GM23338 (cell line): Measurements from ENCODE around the gene SNX14. TPM values are rescaled to one million over a fixed set of nuclear protein-coding genes. Genes with fewer than 3 reads are reported as not detected.

Experiments used
- ATAC-seq: fragments of 200-7000 bp; cut with Tn5 transposase; 3 replicates; pipeline ENCODE4 v1.9.1; 2020
- DNase-seq: peaks from one replicate; pipeline ENCODE4 v3.0.0-alpha.2; 2015; ENCODE audit warnings: low spot score
- H2AFZ ChIP-seq: fragments of 200-600 bp; sonication (generic); 2 replicates; pipeline ENCODE4 v1.8.0; 2016; ENCODE audit warnings: antibody characterized with exemption, mild to moderate bottlenecking, moderate library complexity
- H3F3A ChIP-seq: fragments of 200-600 bp; sonication (generic); replicated peaks from 2 replicates; pipeline ENCODE4 v1.8.0; 2017; ENCODE audit warnings: antibody characterized with exemption, mixed run types, low read depth
- H3K27ac ChIP-seq: fragments of 200-600 bp; sonication (generic); 2 replicates; pipeline ENCODE4 v1.6.1; 2016; ENCODE audit warnings: low read depth
- H3K27me3 ChIP-seq: fragments of 200-600 bp; sonication (generic); 2 replicates; pipeline ENCODE4 v1.8.0; 2016; ENCODE audit warnings: mild to moderate bottlenecking, mixed run types, moderate library complexity; ENCODE audit not compliant: insufficient read depth
- H3K36me3 ChIP-seq: fragments of 200-600 bp; sonication (generic); 2 replicates; pipeline ENCODE4 v1.8.0; 2016; ENCODE audit warnings: mild to moderate bottlenecking; ENCODE audit not compliant: insufficient read depth
- H3K4me1 ChIP-seq: fragments of 200-600 bp; sonication (generic); 2 replicates; pipeline ENCODE4 v1.8.0; 2016; ENCODE audit warnings: mild to moderate bottlenecking, moderate library complexity; ENCODE audit not compliant: insufficient read depth
- H3K4me2 ChIP-seq: fragments of 200-600 bp; sonication (generic); 2 replicates; pipeline ENCODE4 v1.7.1; 2017; ENCODE audit warnings: mixed run types
- H3K4me3 ChIP-seq: fragments of 200-600 bp; sonication (generic); 2 replicates; pipeline ENCODE4 v1.6.1; 2016; ENCODE audit warnings: mixed run types
- H3K79me2 ChIP-seq: fragments of 200-600 bp; sonication (generic); replicated peaks from 2 replicates; pipeline ENCODE4 v1.8.0; 2017; ENCODE audit warnings: mild to moderate bottlenecking; ENCODE audit not compliant: insufficient read depth
- H3K9me2 ChIP-seq: fragments of 200-600 bp; sonication (generic); 2 replicates; pipeline ENCODE4 v1.8.0; 2017; ENCODE audit not compliant: insufficient read depth
- H4K20me1 ChIP-seq: fragments of 200-600 bp; sonication (generic); replicated peaks from 2 replicates; pipeline ENCODE4 v1.8.0; 2017; ENCODE audit warnings: mild to moderate bottlenecking; ENCODE audit not compliant: insufficient read depth
- H3K27ac Mint-ChIP-seq: 2 replicates; pipeline ENCODE4 v1.8.0; 2020; ENCODE audit warnings: inconsistent platforms, mild to moderate bottlenecking, moderate library complexity, mixed read lengths
- H3K27me3 Mint-ChIP-seq: 3 replicates; pipeline ENCODE4 v1.8.0; 2022; ENCODE audit warnings: low read depth, mild to moderate bottlenecking, moderate library complexity, mixed read lengths, inconsistent platforms; ENCODE audit not compliant: insufficient read depth, poor library complexity
- H3K36me3 Mint-ChIP-seq: 3 replicates; pipeline ENCODE4 v1.8.0; 2021; ENCODE audit warnings: low read depth, mild to moderate bottlenecking, inconsistent platforms, moderate library complexity, mixed read lengths
- H3K4me1 Mint-ChIP-seq: 3 replicates; pipeline ENCODE4 v1.8.0; 2020; ENCODE audit warnings: mild to moderate bottlenecking, inconsistent platforms, mixed read lengths
- H3K4me3 Mint-ChIP-seq: 3 replicates; pipeline ENCODE4 v1.8.0; 2021; ENCODE audit warnings: moderate library complexity, mild to moderate bottlenecking, inconsistent platforms, mixed read lengths
- H3K9me3 Mint-ChIP-seq: 3 replicates; pipeline ENCODE4 v1.8.0; 2020; ENCODE audit warnings: moderate library complexity, mild to moderate bottlenecking, inconsistent platforms, mixed read lengths
- CREB1 ChIP-seq: fragments of 250-450 bp; sonication (Bioruptor Pico); IDR thresholded peaks from 2 replicates; pipeline ENCODE4 v1.5.0; 2020; ENCODE audit warnings: low read depth, mild to moderate bottlenecking, moderate library complexity
- EZH2phosphoT487 ChIP-seq: fragments of 200-600 bp; sonication (generic); IDR thresholded peaks from one replicate; pipeline ENCODE4 v1.8.1; 2018; ENCODE audit warnings: antibody characterized with exemption; ENCODE audit not compliant: unreplicated experiment
- NANOG ChIP-seq: IDR thresholded peaks from 2 replicates; pipeline ENCODE4 v1.6.1; 2016; ENCODE audit warnings: antibody characterized with exemption, borderline replicate concordance
- POLR2AphosphoS5 ChIP-seq: IDR thresholded peaks from 2 replicates; pipeline ENCODE4 v1.6.1; 2016; ENCODE audit warnings: antibody characterized with exemption, low read depth
- STAT1 ChIP-seq: IDR thresholded peaks from one replicate; pipeline ENCODE4 v1.6.1; 2016; ENCODE audit warnings: antibody characterized with exemption; ENCODE audit not compliant: unreplicated experiment
- ZNF331 ChIP-seq: fragments of 250-450 bp; sonication (Bioruptor Pico); IDR thresholded peaks from 2 replicates; pipeline ENCODE4 v1.5.0; 2020; ENCODE audit warnings: low read depth, mild to moderate bottlenecking, moderate library complexity
- long read RNA-seq: library from polyadenylated mRNA; unstranded; transcript quantifications from one replicate; pipeline ENCODE4 v2.0.0, GENCODE V29; 2020; ENCODE audit not compliant: unreplicated experiment
- polyA plus RNA-seq: library from polyadenylated mRNA; unstranded; fragments of >200 nt; fragmentation: Nextera tagmentation; extraction: Ambion mirVana; gene quantifications from 2 replicates; pipeline ENCODE4 v1.2.1, GENCODE V29; 2016
- total RNA-seq: library from RNA; depleted of rRNA; stranded (reverse); fragments of >200 nt; shearing (Covaris generic); gene quantifications from 2 replicates; pipeline ENCODE4 v1.2.3, GENCODE V29; 2014; rRNA removed
- TF ChIP-seq, protein P1 (sequence below): IDR thresholded peaks from one replicate; pipeline ENCODE4 v1.6.1; 2018; ENCODE audit warnings: antibody characterized with exemption; ENCODE audit not compliant: unreplicated experiment
- TF ChIP-seq, protein P2 (sequence below), 2 experiments: fragments of 200-600 bp in 1 of 2; sonication (generic) in 1 of 2; conservative IDR thresholded peaks; 2 replicates each; pipeline versions ENCODE4 v1.5.1 to v1.6.1; 2016 to 2017; ENCODE audit warnings: antibody characterized with exemption in 2 of 2, low read depth in 2 of 2, mild to moderate bottlenecking in 2 of 2, moderate library complexity in 1 of 2
- TF ChIP-seq, protein P3 (sequence below): IDR thresholded peaks from 2 replicates; pipeline ENCODE4 v1.6.1; 2016; ENCODE audit warnings: antibody characterized with exemption

Gene SNX14, protein sequence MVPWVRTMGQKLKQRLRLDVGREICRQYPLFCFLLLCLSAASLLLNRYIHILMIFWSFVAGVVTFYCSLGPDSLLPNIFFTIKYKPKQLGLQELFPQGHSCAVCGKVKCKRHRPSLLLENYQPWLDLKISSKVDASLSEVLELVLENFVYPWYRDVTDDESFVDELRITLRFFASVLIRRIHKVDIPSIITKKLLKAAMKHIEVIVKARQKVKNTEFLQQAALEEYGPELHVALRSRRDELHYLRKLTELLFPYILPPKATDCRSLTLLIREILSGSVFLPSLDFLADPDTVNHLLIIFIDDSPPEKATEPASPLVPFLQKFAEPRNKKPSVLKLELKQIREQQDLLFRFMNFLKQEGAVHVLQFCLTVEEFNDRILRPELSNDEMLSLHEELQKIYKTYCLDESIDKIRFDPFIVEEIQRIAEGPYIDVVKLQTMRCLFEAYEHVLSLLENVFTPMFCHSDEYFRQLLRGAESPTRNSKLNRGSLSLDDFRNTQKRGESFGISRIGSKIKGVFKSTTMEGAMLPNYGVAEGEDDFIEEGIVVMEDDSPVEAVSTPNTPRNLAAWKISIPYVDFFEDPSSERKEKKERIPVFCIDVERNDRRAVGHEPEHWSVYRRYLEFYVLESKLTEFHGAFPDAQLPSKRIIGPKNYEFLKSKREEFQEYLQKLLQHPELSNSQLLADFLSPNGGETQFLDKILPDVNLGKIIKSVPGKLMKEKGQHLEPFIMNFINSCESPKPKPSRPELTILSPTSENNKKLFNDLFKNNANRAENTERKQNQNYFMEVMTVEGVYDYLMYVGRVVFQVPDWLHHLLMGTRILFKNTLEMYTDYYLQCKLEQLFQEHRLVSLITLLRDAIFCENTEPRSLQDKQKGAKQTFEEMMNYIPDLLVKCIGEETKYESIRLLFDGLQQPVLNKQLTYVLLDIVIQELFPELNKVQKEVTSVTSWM
- total RNA-seq = 32.0 and 39.4 TPM in 2 replicates
- 19.9 and 23.1 TPM in 2 replicates for polyA plus RNA-seq
- long read RNA-seq, partial matches to known transcripts = 0 of 4 reads
- long read RNA-seq, other reads (novel, unspliced or antisense) = 3 of 4 reads

DNA sequence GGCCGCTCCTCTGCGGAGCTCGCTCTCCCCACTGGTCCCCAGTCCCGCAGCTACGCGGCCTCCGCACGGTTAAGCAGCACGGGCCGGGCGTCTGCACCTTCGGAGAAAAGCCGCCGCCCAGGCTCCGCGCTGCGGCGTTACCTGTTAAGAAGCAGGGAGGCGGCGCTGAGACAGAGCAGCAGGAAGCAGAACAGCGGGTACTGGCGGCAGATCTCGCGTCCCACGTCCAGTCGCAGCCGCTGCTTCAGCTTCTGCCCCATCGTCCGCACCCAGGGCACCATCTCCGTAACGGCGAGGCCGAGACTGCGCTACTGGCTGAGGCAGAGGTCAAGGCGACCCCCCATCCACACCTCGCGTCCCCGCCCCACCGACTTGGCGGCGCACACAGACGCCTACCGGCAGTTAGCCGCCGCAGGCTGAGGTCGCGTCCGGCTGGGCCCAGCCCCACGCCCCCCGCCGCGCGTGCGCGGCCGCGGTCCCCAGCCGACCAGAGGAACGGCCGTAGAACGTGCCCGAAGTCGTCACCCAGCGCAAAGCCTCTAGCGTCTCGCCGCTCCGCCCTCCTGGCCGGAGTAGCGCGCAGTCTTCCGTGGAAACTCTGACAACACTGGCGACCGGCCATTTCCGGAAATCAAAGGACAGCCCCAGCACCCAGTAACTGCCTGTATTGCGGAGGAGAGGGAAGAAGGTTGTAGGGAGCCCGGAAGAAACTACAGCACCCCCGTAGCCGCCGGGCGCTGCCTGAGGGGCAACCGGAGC is at the start of gene SNX14:
Gene SNX14 (minus strand): TSS at position 421 of the 759 bp plus-strand sequence. CDS start 140 bp downstream, at position 281.
- peaks cover 2% of the 10 kb centered on the region; the same call in 2 of the 3 replicates for H3K36me3 Mint-ChIP-seq
- Histone ChIP-seq H4K20me1 (no peaks in the 10 kb centered on the region), H3K4me3 (peak within 1 kb of the TSS; percentile 88)

DNA sequence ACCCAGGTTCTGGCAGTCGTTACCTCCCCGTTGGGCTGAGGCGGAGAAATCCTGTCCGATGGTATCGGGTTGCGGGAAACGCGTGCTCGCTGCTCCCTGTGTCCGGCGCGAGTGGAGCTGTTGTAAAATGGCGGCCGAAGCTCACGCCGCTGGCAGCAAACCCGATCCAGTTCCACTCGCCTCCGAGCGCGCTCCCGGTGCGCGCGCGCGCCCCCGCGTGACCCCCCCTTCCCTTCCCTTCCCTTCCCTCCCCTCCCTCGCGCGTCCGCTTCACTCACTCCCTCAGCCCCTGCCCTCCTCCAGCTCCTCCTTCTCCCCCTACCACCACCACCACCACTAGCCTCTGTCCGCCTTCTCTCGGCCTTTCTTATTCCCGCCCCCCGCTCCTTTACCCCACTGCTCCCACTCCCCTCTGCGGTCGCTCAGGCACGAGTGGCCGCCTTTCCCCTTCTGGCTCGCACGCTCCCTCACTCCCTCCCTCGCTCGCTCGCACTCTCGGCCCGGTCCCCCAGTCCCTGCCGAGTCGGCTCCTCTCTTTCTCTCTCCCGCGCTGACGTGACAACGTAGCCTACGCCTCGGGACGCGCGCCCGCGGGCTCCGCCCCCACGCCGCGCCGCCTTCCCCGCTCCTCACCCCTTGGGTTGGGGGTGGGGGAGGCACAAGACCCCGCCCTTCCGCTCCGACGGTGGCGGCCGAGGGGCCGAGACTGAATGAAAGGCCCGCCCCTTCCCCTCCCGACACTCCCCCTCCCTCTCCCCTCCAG is 49.3 kb upstream of the SNX14 start, which contains the start of gene SYNCRIP:
Gene SYNCRIP (minus strand): TSS at position 113 of the 763 bp plus-strand sequence. CDS start 1,447 bp downstream, outside the sequence.
- peaks cover 35% of the 10 kb centered on the region for H3K36me3 ChIP-seq
- H3K9me3 Mint-ChIP-seq = peaks cover 7% of the 10 kb centered on the region
- peak; percentile 72 for ATAC-seq
- peaks cover 35% of the 10 kb centered on the region for H4K20me1 ChIP-seq
- peaks cover 50% of the 10 kb centered on the region for H3K79me2 ChIP-seq
- peaks cover 11% of the 10 kb centered on the region for H3K27me3 Mint-ChIP-seq
- peaks cover 36% of the 10 kb centered on the region for H3K4me1 Mint-ChIP-seq
- peak within 1 kb of the TSS; percentile 99 for H3K27ac Mint-ChIP-seq
- peak; percentile 98 for DNase-seq
- H3F3A ChIP-seq = peaks cover 6% of the 10 kb centered on the region; the same call in 1 of the 2 replicates
- H3K4me3 Mint-ChIP-seq = peak within 1 kb of the TSS; percentile 95
- H3K4me1 ChIP-seq = peaks cover 22% of the 10 kb centered on the region
- peaks cover 46% of the 10 kb centered on the region for H3K36me3 Mint-ChIP-seq
- H3K4me3 ChIP-seq = peak within 1 kb of the TSS; percentile 93
- H3K27ac ChIP-seq = peak within 1 kb of the TSS; percentile 99
- no peaks in the 10 kb centered on the region for H3K9me2 ChIP-seq
- no peaks in the 10 kb centered on the region for H3K27me3 ChIP-seq
- H3K4me2 ChIP-seq = peak within 1 kb of the TSS; percentile 95
- H2AFZ ChIP-seq = no peak within 1 kb of the TSS
- TF ChIP-seq, protein P1, sequence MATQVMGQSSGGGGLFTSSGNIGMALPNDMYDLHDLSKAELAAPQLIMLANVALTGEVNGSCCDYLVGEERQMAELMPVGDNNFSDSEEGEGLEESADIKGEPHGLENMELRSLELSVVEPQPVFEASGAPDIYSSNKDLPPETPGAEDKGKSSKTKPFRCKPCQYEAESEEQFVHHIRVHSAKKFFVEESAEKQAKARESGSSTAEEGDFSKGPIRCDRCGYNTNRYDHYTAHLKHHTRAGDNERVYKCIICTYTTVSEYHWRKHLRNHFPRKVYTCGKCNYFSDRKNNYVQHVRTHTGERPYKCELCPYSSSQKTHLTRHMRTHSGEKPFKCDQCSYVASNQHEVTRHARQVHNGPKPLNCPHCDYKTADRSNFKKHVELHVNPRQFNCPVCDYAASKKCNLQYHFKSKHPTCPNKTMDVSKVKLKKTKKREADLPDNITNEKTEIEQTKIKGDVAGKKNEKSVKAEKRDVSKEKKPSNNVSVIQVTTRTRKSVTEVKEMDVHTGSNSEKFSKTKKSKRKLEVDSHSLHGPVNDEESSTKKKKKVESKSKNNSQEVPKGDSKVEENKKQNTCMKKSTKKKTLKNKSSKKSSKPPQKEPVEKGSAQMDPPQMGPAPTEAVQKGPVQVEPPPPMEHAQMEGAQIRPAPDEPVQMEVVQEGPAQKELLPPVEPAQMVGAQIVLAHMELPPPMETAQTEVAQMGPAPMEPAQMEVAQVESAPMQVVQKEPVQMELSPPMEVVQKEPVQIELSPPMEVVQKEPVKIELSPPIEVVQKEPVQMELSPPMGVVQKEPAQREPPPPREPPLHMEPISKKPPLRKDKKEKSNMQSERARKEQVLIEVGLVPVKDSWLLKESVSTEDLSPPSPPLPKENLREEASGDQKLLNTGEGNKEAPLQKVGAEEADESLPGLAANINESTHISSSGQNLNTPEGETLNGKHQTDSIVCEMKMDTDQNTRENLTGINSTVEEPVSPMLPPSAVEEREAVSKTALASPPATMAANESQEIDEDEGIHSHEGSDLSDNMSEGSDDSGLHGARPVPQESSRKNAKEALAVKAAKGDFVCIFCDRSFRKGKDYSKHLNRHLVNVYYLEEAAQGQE = no peak
- TF ChIP-seq POLR2AphosphoS5 (peak; percentile 92), NANOG (no peak), ZNF331 (CRISPR knock-in tag) (0 out of 2 replicates have a peak, but pooled peaks have one; percentile 24), STAT1 (no peak), CREB1 (CRISPR knock-in tag) (peak; percentile 86)
- TF ChIP-seq, protein P2, sequence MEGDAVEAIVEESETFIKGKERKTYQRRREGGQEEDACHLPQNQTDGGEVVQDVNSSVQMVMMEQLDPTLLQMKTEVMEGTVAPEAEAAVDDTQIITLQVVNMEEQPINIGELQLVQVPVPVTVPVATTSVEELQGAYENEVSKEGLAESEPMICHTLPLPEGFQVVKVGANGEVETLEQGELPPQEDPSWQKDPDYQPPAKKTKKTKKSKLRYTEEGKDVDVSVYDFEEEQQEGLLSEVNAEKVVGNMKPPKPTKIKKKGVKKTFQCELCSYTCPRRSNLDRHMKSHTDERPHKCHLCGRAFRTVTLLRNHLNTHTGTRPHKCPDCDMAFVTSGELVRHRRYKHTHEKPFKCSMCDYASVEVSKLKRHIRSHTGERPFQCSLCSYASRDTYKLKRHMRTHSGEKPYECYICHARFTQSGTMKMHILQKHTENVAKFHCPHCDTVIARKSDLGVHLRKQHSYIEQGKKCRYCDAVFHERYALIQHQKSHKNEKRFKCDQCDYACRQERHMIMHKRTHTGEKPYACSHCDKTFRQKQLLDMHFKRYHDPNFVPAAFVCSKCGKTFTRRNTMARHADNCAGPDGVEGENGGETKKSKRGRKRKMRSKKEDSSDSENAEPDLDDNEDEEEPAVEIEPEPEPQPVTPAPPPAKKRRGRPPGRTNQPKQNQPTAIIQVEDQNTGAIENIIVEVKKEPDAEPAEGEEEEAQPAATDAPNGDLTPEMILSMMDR (conservative IDR thresholded peaks at IDR 0.05; ENCODE audit: low read depth in 2 of 2) = no peak

More for the DNA sequence above, at the start of gene SNX14:
- DNase-seq (peak; percentile 87), ATAC-seq (peak; percentile 85)
- peaks cover 11% of the 10 kb centered on the region for H3K27me3 Mint-ChIP-seq
- peaks cover 35% of the 10 kb centered on the region for H3K79me2 ChIP-seq
- peaks cover 5% of the 10 kb centered on the region for H3K4me1 Mint-ChIP-seq
- no peaks in the 10 kb centered on the region for H3K36me3 ChIP-seq
- H3K27me3 ChIP-seq = peaks cover 15% of the 10 kb centered on the region; the same call in 1 of the 2 replicates
- H3K27ac ChIP-seq = peak within 1 kb of the TSS; percentile 77
- H3F3A ChIP-seq = peaks cover 7% of the 10 kb centered on the region; the same call in 1 of the 2 replicates
- H3K9me2 ChIP-seq = peaks cover 2% of the 10 kb centered on the region; the same call in 1 of the 2 replicates
- peak within 1 kb of the TSS; percentile 78 for H3K4me2 ChIP-seq
- H2AFZ ChIP-seq = peak within 1 kb of the TSS; percentile 95
- TF ChIP-seq, protein P3, sequence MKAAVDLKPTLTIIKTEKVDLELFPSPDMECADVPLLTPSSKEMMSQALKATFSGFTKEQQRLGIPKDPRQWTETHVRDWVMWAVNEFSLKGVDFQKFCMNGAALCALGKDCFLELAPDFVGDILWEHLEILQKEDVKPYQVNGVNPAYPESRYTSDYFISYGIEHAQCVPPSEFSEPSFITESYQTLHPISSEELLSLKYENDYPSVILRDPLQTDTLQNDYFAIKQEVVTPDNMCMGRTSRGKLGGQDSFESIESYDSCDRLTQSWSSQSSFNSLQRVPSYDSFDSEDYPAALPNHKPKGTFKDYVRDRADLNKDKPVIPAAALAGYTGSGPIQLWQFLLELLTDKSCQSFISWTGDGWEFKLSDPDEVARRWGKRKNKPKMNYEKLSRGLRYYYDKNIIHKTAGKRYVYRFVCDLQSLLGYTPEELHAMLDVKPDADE = peak; percentile 89; the same call in 1 of the 2 replicates
- TF ChIP-seq POLR2AphosphoS5 = peak; percentile 80; the same call in 1 of the 2 replicates
- no peak for TF ChIP-seq EZH2phosphoT487
- peaks cover 3% of the 10 kb centered on the region; the same call in 2 of the 3 replicates for H3K9me3 Mint-ChIP-seq
- H3K27ac Mint-ChIP-seq = peak within 1 kb of the TSS; percentile 95
- peak within 1 kb of the TSS; percentile 95 for H3K4me3 Mint-ChIP-seq
- no peaks in the 10 kb centered on the region for H3K4me1 ChIP-seq
